HT-29 (cell line): ENCODE data around the gene MPV17L. TPM values are rescaled to one million over a fixed set of nuclear protein-coding genes. Genes with fewer than 3 reads are reported as not detected.
"Not testable (repeated sequence)": the region's sequence is repeated elsewhere in the genome, so short reads cannot be mapped to it uniquely, and the experiment has no call there.

Experiments used
- DNase-seq: peaks from one replicate; pipeline ENCODE4 v3.0.0-alpha.2; 2015; ENCODE audit warnings: low spot score
- total RNA-seq: library from RNA; depleted of rRNA; stranded (reverse); fragments of >200 nt; shearing (Covaris generic); gene quantifications from 2 replicates; pipeline ENCODE4 v1.2.3, GENCODE V29; 2014

The MPV17L gene
- total RNA-seq, 1 experiment from 2014 or later, result not detected

GRCh38 chr16:15409476-15409875 is 13.9 kb downstream of the MPV17L start:
- DNase-seq, result not testable (repeated sequence)

- DNase-seq, result no peak
These were observed 20.0 kb downstream of the MPV17L start for GRCh38 chr16:15415511-15415985.

DNA sequence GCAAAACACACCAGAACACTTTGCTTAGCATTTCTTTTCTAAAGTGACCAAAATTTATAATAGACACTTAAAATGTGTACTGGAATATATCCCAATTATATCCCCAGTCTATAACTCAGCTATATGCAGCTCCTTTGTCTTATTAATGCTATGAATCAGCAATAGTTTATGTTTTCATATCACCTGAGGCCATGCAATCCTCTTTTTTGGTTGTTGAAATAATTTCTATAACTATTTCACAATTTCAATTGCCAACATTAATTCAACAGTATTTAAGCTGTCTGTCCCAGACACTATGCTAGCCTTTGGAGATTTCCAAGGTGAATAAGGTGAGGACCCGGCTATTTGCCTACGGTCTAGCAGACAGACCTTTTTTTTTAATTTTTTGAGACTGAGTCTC is 21.6 kb downstream of the MPV17L start:
- DNase-seq, result no peak

DNA sequence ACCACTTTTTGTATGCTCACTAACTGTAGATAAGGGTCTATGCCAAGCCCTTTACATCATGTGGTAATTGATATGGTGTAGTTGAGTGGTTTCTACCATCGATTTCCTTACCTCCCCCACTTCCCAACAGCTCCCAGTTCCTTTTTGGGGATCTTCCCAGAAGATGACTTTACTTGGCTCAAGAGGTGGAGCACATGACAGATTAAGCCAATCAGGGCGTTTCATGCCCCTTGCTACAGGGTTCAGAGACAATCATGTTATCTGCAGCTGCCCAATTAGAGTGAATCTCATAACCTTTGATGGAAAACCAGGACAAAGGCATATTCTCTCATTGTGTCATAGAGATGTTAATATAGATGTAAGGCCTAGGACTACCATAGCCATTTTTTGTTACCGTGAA is 22.7 kb downstream of the MPV17L start:
- DNase-seq, result no peak

DNA sequence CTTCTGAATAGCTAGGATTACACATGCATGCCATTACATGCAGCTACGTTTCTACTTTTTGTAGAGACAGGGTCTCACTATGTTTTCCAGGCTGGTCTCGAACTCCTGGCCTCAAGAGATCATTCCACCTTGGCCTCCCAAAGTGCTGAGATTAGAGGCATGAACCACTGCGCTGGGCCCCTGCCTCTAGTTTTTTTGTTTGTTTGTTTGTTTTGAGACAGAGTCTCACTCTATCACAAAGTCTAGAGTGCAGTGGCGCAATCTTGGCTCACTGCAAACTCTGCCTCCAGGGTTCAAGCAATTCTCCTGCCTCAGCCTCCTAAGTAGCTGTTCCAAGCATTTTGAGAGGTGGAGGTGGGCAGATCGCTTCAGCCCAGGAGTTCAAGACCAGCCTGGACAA is 26.1 kb downstream of the MPV17L start:
- DNase-seq, result not testable (repeated sequence)

GRCh38 chr16:15422222-15422621 is 26.7 kb downstream of the MPV17L start:
- no peak for DNase-seq

GRCh38 chr16:15425861-15426260 is 30.3 kb downstream of the MPV17L start:
- DNase-seq, result no peak

DNA sequence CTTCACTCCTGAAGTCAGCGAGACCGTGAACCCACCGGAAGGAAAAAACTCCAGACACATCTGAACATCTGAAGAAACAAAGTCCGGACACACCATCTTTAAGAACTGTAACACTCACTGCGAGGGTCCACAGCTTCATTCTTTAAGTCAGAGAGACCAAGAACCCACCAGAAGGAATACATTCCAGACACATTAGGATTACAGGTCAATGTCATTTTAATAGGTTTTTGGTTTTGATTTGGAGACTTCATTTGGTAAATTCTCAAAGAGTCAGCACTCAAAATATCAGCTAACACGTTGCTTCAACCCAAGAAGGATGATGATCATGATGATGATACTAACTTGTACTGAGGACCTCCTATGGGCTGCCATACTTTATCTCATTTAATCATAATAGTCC is 31.2 kb downstream of the MPV17L start:
- DNase-seq, result no peak

DNA sequence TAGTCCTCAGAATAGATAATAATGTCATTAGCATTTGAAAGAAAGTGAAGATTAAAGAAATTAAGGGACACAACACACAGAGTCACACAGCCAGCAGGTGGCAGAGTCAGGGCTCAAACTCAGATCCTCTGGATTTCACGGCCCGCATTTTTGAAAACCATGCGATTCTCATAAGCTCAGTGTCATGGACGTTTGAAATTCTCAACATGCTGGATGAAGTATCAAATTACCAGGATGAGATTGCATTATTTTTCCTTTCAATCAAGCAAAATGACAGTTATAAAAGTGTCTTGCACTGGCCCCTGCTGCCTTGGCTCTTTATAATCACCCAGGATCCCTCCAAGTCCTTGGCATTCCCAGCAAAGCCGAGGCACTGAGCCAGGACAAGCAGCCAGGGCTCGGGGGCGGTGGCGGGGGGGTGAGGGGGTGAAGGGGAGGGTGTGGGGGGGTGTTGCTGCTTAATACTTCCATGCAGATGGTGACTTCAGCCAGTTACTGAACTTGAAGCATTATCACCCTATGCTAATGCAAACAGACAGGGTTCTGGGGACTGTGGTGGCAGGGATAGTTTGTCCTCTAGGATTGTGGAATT is 32.2 kb downstream of the MPV17L start:
- DNase-seq, result peak; percentile 55

- DNase-seq, result not testable (repeated sequence)
These were observed 35.3 kb downstream of the MPV17L start for GRCh38 chr16:15430884-15431283.

DNA sequence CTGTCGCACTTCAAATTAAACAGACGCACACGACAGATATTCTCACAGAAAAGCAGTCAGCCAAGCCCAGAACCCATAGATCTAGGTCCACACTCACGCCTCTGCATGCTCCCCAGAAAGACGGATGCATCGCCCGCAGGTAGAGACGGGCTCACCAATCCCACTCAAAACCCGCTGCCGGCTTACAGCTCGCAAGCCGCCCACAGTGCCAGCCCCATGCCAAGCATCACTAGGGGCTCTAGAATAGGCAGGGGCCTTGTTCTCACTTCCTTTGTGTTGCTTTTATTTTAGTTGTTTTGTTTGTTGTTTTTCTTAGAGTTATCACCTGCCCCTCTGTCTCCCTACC is 38.5 kb downstream of the MPV17L start:
- no peak for DNase-seq

DNA sequence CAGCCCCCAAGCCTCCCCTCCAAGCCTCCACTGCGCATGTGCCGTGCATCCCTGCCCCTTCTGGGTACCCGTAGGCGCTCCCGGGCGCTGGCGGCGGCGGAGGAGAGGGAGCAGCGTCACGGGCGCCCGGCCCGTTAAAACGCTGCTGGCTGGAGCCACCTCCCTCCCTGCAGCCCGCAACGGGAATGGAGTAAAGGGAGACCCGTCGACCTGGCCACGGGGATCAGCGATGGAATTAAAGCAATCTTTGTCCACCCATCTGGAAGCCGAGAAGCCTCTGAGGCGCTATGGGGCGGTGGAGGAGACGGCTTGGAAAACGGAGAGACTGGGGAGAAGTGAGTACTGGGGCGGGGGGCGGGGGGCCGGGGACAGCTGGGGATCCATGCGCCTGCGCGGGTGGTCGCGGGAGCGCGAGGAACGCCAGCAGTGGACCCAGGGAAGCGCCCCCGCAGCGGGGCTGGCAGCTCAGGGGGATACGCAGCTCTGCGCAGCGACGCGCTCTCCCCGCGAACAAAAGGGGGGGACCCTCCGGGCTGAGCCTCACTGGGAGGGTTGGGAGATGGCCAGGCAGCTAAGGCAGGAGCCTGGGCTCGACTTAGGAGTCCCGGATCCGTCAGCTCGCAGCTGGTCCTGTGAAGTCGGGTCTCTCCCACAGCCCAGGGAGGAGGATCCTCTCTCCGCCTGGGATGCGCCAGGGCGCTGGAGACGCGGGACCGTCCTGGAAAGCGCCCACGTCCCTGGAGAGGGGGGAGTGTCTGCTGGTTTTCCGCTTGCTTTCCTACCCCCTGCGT is 39.1 kb downstream of the MPV17L start, which contains the start of gene BMERB1:
BMERB1 (plus strand) TSS at position 164 of the 791 bp plus-strand sequence; CDS start at position 230, 66 bp downstream.
- DNase-seq, result no peak

DNA sequence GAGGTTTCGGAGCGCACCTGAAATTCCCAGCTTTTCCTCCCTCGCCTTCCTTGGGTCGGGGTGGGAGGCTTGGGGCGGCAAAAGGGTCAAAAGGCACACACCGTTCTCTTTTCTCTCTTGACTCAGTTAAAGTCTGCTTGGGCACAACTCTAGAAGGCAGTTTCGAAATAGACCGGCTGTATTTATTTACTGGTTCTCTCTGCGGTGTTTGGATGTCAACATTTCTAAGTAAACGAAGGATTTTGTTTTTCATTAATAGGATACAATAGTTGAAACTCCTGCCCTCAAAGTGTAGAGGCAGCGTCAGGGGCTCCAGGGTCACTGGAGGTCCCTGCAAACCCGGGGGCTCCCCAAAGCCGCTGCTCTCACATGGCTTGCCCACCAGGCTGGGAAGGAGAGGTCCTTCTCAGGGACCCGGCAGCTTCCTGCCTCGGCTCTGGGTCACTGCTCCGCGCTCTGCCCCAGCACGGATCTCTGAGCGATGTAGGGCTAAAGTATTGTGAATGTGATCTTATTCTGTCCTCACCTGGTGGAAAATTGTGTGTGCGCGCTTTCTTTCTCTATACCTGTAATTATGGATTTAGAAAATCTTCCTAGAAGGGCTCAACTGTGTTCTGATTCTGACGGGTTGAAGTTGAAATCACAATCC is 39.8 kb downstream of the MPV17L start:
- no peak for DNase-seq

DNA sequence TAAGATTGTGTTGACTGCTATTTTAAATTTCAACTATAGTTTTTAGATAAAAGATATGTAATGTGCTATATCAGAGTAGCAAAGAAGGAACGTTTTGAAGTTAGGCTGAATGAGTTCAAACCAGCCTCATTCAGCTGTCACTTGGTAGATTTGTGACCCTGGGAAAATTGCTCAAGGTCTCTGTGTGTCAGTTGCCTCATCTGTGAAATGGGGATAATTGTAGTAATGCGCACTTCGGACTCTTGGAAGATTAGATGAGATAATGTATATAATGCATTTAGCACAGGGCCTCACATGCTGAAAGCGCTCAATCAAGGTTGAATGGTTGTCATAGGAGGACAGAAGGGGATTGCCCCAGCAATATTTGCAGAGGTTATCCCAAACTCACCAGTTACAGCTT is 43.5 kb downstream of the MPV17L start:
- DNase-seq, result no peak

- no peak for DNase-seq
These were observed 44.0 kb downstream of the MPV17L start for GRCh38 chr16:15439521-15439920.

DNA sequence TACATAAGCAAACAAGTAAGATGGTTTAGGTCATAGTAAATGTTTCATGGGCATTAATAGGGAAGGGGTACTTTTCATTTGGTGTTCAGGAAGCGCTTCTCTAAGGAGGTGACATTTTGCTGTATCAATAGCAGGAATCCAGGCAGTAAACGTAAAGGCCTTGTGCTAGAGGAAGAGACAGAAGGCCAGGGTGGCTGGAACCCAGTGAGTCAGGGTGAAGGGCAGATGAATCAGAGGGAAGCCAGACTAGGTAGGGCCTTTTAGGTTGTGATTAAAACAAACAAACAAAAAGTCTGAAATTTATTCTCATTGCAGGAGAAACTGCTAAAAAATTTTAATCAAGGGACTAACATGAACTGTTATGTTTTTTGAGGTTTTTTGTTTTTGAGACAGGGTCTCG is 45.3 kb downstream of the MPV17L start:
- DNase-seq, result no peak

- not testable (repeated sequence) for DNase-seq
These were observed 46.6 kb downstream of the MPV17L start for GRCh38 chr16:15442140-15442539.

DNA sequence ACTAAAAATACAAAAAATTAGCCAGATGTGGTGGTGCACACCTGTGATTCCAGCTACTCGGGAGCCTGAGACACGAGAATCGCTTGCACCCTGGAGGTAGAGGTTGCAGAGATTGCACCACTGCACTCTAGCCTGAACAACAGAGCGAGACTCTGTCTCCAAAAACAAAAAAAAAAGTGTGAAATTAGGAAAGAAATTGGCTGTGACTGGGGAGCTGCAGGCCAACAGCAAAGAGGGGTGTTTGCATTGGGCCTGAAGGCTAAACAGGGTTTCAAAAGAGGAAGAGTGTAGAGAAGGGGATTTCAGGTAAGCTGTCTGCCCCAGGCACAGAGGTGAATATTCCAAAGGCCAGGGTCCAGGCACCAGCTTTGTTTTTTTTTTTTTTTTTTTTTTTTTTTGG is 48.2 kb downstream of the MPV17L start:
- DNase-seq, result no peak

- DNase-seq, result no peak
These were observed 48.7 kb downstream of the MPV17L start for GRCh38 chr16:15444264-15444663.

- DNase-seq, result no peak
These were observed 49.9 kb downstream of the MPV17L start for GRCh38 chr16:15445450-15445849.

DNA sequence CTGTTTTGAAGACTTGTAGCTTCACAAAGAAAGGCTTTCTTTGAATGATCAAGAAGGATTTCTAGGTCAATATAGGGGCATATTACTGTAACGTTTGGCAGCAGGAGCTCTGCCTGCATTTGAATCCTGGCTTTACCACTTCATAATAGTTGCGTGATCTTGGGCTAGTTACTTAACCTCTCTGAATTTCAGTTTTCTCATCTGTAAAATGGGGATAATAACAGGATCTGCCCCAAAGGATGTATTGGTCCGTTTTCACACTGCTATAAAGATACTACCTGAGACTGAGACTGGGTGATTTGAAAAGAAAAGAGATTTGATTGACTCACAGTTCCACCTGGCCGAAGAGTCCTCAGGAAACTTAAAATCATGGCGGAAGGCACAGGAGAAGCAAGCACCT is 51.3 kb downstream of the MPV17L start:
- no peak for DNase-seq

DNA sequence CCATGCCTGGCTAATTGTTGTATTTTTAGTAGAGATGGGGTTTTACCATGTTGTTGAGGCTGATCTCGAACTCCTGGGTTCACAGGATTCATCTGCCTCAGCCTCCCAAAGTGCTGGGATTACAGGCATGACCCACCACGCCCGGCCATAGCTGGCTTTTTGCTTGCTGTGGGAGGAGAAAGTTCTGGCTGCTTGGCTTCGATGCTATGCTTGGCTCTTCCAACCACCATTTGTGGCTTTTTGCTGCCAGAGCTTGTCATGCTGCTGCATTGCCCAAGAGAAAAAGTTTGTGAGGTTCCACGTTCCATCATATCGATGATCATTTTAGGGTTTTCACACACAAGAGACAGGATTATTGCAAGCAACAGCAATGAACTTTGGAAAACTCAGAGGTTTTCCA is 55.1 kb downstream of the MPV17L start:
- DNase-seq, result no peak
